HepG2 (cell line): Measurements from ENCODE around the gene FAM114A2. TPM values are rescaled to one million over a fixed set of nuclear protein-coding genes. Genes with fewer than 3 reads are reported as not detected.

Experiments
- ATAC-seq: fragments of 200-7000 bp; cut with Tn5 transposase; 3 replicates; pipeline ENCODE4 v1.9.1; 2020; ENCODE audit warnings: mild to moderate bottlenecking, moderate library complexity
- BruUV-seq: library from RNA; stranded (reverse); fragments of 400-500 nt; replicated peaks from 2 replicates; lab custom pipeline; 2021; lab: Mats Ljungman, UMichigan
- CTCF ChIA-PET: fragments of 300-600 bp; formaldehyde crosslinking; extraction: SDS; loops from one replicate; lab custom pipeline; 2021; ENCODE audit warnings: low total read pairs, inconsistent platforms, low intra/inter-chr PET ratio; lab: Yijun Ruan, JAX
- POLR2A ChIA-PET: fragments of 350-600 bp; sonication (Branson Sonifier 250); formaldehyde crosslinking; loops from one replicate; lab custom pipeline; 2020; ENCODE audit warnings: antibody characterized with exemption, inconsistent platforms; lab: Yijun Ruan, JAX
- DNase-seq: peaks from one replicate; pipeline ENCODE4 v3.0.0-alpha.2; 2015; ENCODE audit warnings: low spot score
- FAIRE-seq: peaks from 3 replicates; lab custom pipeline; 2011; peaks lifted over from hg19 to GRCh38; lab: Jason Lieb, UNC
- H2AFZ ChIP-seq: one replicate; pipeline ENCODE4 v1.6.1; 2011; ENCODE audit warnings: low read length, inconsistent platforms
- H3K27ac ChIP-seq: fragments of 300-600 bp; 3 replicates; pipeline ENCODE4 v1.8.0; 2011; ENCODE audit warnings: mixed run types, mild to moderate bottlenecking, mixed read lengths, low read length, inconsistent platforms; ENCODE audit not compliant: insufficient read depth; ENCODE audit errors: extremely low read length
- H3K27me3 ChIP-seq, 2 experiments: fragments of 200-600 bp in 1 of 2; 2 replicates in 1 of 2; 3 replicates in 1 of 2; pipeline versions ENCODE4 v1.6.0 to v1.8.0; 2011; ENCODE audit warnings: low read length in 2 of 2, mild to moderate bottlenecking in 2 of 2, moderate library complexity in 2 of 2, inconsistent platforms in 1 of 2; ENCODE audit not compliant: insufficient read depth in 2 of 2, control insufficient read depth in 1 of 2
- H3K36me3 ChIP-seq, 2 experiments: fragments of 200-600 bp in 1 of 2; replicated peaks in 1 of 2; 2 replicates in 1 of 2; 3 replicates in 1 of 2; pipeline versions ENCODE4 v1.5.1 to v1.8.0; 2011; ENCODE audit warnings: low read length in 2 of 2, inconsistent platforms in 1 of 2; ENCODE audit not compliant: insufficient read depth in 2 of 2, control insufficient read depth in 1 of 2
- H3K4me1 ChIP-seq: 2 replicates; pipeline ENCODE4 v1.5.1; 2012; ENCODE audit warnings: low read length, inconsistent platforms; ENCODE audit not compliant: insufficient read depth
- H3K4me2 ChIP-seq: 2 replicates; pipeline ENCODE4 v1.6.0; 2011; ENCODE audit warnings: low read depth, low read length, inconsistent platforms
- H3K4me3 ChIP-seq, 3 experiments: fragments of 200-600 bp in 1 of 3; sonication (generic), shearing (Covaris generic) in 1 of 3; replicated peaks in 1 of 3; 2 replicates each; pipeline ENCODE4 v1.5.1; 2011 to 2016; ENCODE audit warnings: low read length in 3 of 3, inconsistent platforms in 2 of 3, low read depth in 2 of 3, mild to moderate bottlenecking in 2 of 3, control low read depth in 1 of 3, mixed read lengths in 1 of 3; ENCODE audit not compliant: insufficient read depth in 1 of 3
- H3K79me2 ChIP-seq: one replicate; pipeline ENCODE4 v1.6.1; 2011; ENCODE audit warnings: low read length, inconsistent platforms; ENCODE audit not compliant: insufficient read depth
- H3K9ac ChIP-seq: 2 replicates; pipeline ENCODE4 v1.6.0; 2011; ENCODE audit warnings: mild to moderate bottlenecking, low read depth, low read length, inconsistent platforms; ENCODE audit not compliant: insufficient read depth
- H3K9me3 ChIP-seq: 2 replicates; pipeline ENCODE4 v1.5.1; 2012; ENCODE audit warnings: mild to moderate bottlenecking, low read length
- H4K20me1 ChIP-seq: 2 replicates; pipeline ENCODE4 v1.6.0; 2011; ENCODE audit warnings: inconsistent platforms, mild to moderate bottlenecking, low read length, moderate library complexity; ENCODE audit not compliant: insufficient read depth
- FLYWCH1 ChIP-seq: sonication (generic); formaldehyde crosslinking; IDR thresholded peaks from 2 replicates; pipeline ENCODE4 v1.8.1; 2023; ENCODE audit warnings: mild to moderate bottlenecking, missing genetic modification reagents
- IRX3 ChIP-seq: sonication (generic); formaldehyde crosslinking; IDR thresholded peaks from 2 replicates; pipeline ENCODE4 v1.8.1; 2023; ENCODE audit warnings: mild to moderate bottlenecking, low read depth, missing genetic modification reagents, borderline replicate concordance
- NR2C2 ChIP-seq: sonication (generic); formaldehyde crosslinking; IDR thresholded peaks from 2 replicates; pipeline ENCODE4 v1.4.0; 2020; ENCODE audit warnings: missing genetic modification reagents, mild to moderate bottlenecking, moderate library complexity, borderline replicate concordance
- REXO4 ChIP-seq: sonication (generic); formaldehyde crosslinking; IDR thresholded peaks from 2 replicates; pipeline ENCODE4 v1.8.0; 2022; ENCODE audit warnings: missing genetic modification reagents, mild to moderate bottlenecking, borderline replicate concordance
- THYN1 ChIP-seq: sonication (generic); formaldehyde crosslinking; IDR thresholded peaks from 2 replicates; pipeline ENCODE4 v1.8.1; 2023; ENCODE audit warnings: low read depth, mild to moderate bottlenecking, moderate library complexity, missing genetic modification reagents, borderline replicate concordance
- XRCC5 ChIP-seq: fragments of 200-400 bp; formaldehyde crosslinking; optimal IDR thresholded peaks from 2 replicates; pipeline ENCODE3; 2017; ENCODE audit warnings: mild to moderate bottlenecking, low read length
- ZNF329 ChIP-seq: sonication (generic); formaldehyde crosslinking; IDR thresholded peaks from 2 replicates; pipeline ENCODE4 v1.9.0; 2021; ENCODE audit warnings: low read depth, mild to moderate bottlenecking, missing genetic modification reagents
- ZNF615 ChIP-seq: sonication (generic); formaldehyde crosslinking; IDR thresholded peaks from 2 replicates; pipeline ENCODE4 v1.5.0; 2020; ENCODE audit warnings: mild to moderate bottlenecking, missing genetic modification reagents, borderline replicate concordance
- ZNF768 ChIP-seq: sonication (generic); formaldehyde crosslinking; IDR thresholded peaks from 2 replicates; pipeline ENCODE4 v1.4.0; 2020; ENCODE audit warnings: missing genetic modification reagents
- ZSCAN30 ChIP-seq: sonication (generic); formaldehyde crosslinking; IDR thresholded peaks from 2 replicates; pipeline ENCODE4 v1.5.0; 2020; ENCODE audit warnings: mild to moderate bottlenecking, missing genetic modification reagents
- WGBS: methylation state at CpG from one replicate; pipeline ENCODE4 v1.1.6; 2017; ENCODE audit warnings: low lambda C conversion rate; 5-methylcytosine and 5-hydroxymethylcytosine counted together
- in situ Hi-C: cut with HindIII; loops from 2 replicates; pipeline ENCODE4 v1.10.0; 2017; ENCODE audit warnings: low pct_unique_long_range_greater_than_20kb; ENCODE audit not compliant: extremely low pct_ligation_motif_present
- intact Hi-C: fragments of 100-400 bp; cut with micrococcal nuclease; formaldehyde crosslinking; loops from one replicate; pipeline ENCODE4 v1.10.0; 2022; ENCODE audit not compliant: unreplicated experiment
- polyA plus RNA-seq, 8 experiments: library from polyadenylated mRNA; depleted of rRNA in 3 of 8; stranded (reverse) in 7 of 8; unstranded in 1 of 8; fragments of >200 nt; fragmentation: Illumina TruSeq in 4 of 8; extraction: Trizol in 4 of 8; gene quantifications; 2 replicates each; pipeline versions ENCODE4 v1.2.1 to v1.2.3, GENCODE V29; 2011 to 2016; ENCODE audit warnings: low read depth in 4 of 8, missing spikeins in 1 of 8, mixed read lengths in 1 of 8; ENCODE audit not compliant: insufficient read depth in 1 of 8
- total RNA-seq, 5 experiments: library from RNA; depleted of rRNA; stranded (reverse); fragments of >200 nt; fragmentation: Illumina TruSeq; extraction: Trizol; gene quantifications; 2 replicates each; pipeline ENCODE4 v1.2.3, GENCODE V29; 2016; ENCODE audit warnings: low read depth in 1 of 5
- TF ChIP-seq, protein P1 (sequence below): sonication (generic); formaldehyde crosslinking; IDR thresholded peaks from 2 replicates; pipeline ENCODE4 v1.4.0; 2020; ENCODE audit warnings: missing genetic modification reagents
- TF ChIP-seq, protein P2 (sequence below): sonication (generic); formaldehyde crosslinking; IDR thresholded peaks from 2 replicates; pipeline ENCODE4 v1.8.1; 2023; ENCODE audit warnings: missing genetic modification reagents, mild to moderate bottlenecking, borderline replicate concordance

Gene FAM114A2
- total and polyA plus RNA-seq, 2 of the 13 experiments (the other 11 are each of a cell fraction or from before 2014, with no cell fraction given) = 6.9 to 11.4 TPM

DNA sequence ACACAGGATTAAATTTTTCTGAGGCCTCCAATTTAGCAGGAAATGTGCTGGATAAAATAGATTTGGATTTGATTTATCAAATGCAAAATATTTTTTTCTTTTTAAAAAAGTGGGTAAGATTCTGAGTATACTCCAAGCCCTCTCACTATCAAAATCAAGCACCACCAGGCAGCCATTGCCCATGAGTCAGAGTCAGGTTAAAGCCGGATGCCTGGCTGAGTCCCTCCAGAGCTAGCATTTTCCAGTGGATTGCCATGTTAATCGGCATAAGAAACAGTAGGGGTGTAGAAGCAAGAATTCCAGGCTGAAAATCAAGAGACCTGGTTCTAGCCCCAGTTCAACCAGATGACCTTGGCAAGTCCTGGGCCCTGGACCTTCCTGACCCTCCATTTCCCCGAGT, 85.3 kb downstream of the FAM114A2 start:
- no peak for FAIRE-seq
- in situ Hi-C loops = no loop called here
- Histone ChIP-seq H3K36me3 (no peaks in the 10 kb centered on the region), H3K4me3 (no peak overlapping the region), H2AFZ (no peak overlapping the region), H4K20me1 (no peaks in the 10 kb centered on the region), H3K9me3 (no peaks in the 10 kb centered on the region), H3K4me2 (no peak overlapping the region), H3K79me2 (no peaks in the 10 kb centered on the region), H3K9ac (no peak overlapping the region), H3K27me3 (no peaks in the 10 kb centered on the region), H3K4me1 (no peaks in the 10 kb centered on the region), H3K27ac (no peak overlapping the region)
- ChIA-PET POLR2A (no interaction called here), CTCF (no interaction called here)
- BruUV-seq = no TSS peak
- no peak for DNase-seq
- TF ChIP-seq XRCC5 = no peak
- TF ChIP-seq IRX3 (CRISPR knock-in tag) = no peak
- intact Hi-C loops = no loop called here
- 0% methylated on average over 3 of the region's 3 CpGs for WGBS
- ATAC-seq = no peak

DNA sequence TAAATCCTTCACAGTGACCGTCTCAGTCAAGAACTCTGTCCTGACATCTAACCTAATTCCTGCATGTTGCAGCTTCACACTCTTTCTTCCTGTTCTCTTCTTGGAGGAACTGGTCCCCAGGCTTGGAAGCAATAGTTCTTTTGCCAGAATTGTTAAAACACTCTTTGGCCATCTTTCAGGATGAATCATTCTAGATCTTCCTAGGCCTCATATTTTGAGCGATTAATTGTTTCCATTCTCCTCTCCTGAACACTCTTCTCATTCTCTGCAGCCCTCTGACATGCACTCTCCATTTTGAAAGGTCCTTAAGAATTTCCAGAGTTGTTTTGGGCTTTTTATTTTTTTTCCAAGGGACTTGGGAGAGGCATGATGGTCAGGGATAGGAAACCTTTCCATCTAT, 85.8 kb downstream of the FAM114A2 start:
- CTCF ChIA-PET = no interaction called here
- BruUV-seq = no TSS peak
- TF ChIP-seq THYN1 (CRISPR knock-in tag) (no peak), NR2C2 (no peak), ZNF768 (CRISPR knock-in tag) (no peak), FLYWCH1 (CRISPR knock-in tag) (no peak), REXO4 (CRISPR knock-in tag) (no peak), ZSCAN30 (no peak), ZNF615 (CRISPR knock-in tag) (no peak), ZNF329 (no peak)
- TF ChIP-seq, protein P1, sequence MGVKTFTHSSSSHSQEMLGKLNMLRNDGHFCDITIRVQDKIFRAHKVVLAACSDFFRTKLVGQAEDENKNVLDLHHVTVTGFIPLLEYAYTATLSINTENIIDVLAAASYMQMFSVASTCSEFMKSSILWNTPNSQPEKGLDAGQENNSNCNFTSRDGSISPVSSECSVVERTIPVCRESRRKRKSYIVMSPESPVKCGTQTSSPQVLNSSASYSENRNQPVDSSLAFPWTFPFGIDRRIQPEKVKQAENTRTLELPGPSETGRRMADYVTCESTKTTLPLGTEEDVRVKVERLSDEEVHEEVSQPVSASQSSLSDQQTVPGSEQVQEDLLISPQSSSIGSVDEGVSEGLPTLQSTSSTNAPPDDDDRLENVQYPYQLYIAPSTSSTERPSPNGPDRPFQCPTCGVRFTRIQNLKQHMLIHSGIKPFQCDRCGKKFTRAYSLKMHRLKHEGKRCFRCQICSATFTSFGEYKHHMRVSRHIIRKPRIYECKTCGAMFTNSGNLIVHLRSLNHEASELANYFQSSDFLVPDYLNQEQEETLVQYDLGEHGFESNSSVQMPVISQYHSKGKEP (CRISPR knock-in tag) = no peak
- TF ChIP-seq, protein P2, sequence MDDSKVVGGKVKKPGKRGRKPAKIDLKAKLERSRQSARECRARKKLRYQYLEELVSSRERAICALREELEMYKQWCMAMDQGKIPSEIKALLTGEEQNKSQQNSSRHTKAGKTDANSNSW (CRISPR knock-in tag) = no peak
- H2AFZ ChIP-seq = no peak overlapping the region
- in situ Hi-C loops (no loop called here), intact Hi-C loops (no loop called here)
- no peaks in the 10 kb centered on the region for H3K27me3 ChIP-seq
- H4K20me1 ChIP-seq = no peaks in the 10 kb centered on the region
- DNase-seq = no peak
- no peaks in the 10 kb centered on the region for H3K4me1 ChIP-seq
- H3K79me2 ChIP-seq = no peaks in the 10 kb centered on the region
- no peak for ATAC-seq
- H3K4me3 ChIP-seq = no peak overlapping the region
- no peak overlapping the region for H3K9ac ChIP-seq
- no peak overlapping the region for H3K4me2 ChIP-seq
- H3K27ac ChIP-seq = no peak overlapping the region
- no peak for FAIRE-seq
- no peaks in the 10 kb centered on the region for H3K9me3 ChIP-seq
- no peaks in the 10 kb centered on the region for H3K36me3 ChIP-seq
- 3% methylated on average over 2 of the region's 2 CpGs for WGBS
- POLR2A ChIA-PET = no interaction called here
